ENCODE results near the gene ELL3.

- TF ChIP-seq CTCF (IDR thresholded peaks at IDR 0.05) (no peak), POLR2A (IDR thresholded peaks at IDR 0.05) (peak; percentile 99)
Measured at GRCh38 chr15:43791993-43792760, 15.4 kb upstream of the ELL3 start, which contains the start of gene SERF2.

Data from right lobe of liver (tissue), 4 donors.